Measurements from ENCODE around the gene LIFR.

Gene LIFR

GRCh38 chr5:38463634-38464521 is 92.6 kb downstream of the LIFR start:
- DNase-seq (ENCODE audit: low read depth), result no peak

DNA sequence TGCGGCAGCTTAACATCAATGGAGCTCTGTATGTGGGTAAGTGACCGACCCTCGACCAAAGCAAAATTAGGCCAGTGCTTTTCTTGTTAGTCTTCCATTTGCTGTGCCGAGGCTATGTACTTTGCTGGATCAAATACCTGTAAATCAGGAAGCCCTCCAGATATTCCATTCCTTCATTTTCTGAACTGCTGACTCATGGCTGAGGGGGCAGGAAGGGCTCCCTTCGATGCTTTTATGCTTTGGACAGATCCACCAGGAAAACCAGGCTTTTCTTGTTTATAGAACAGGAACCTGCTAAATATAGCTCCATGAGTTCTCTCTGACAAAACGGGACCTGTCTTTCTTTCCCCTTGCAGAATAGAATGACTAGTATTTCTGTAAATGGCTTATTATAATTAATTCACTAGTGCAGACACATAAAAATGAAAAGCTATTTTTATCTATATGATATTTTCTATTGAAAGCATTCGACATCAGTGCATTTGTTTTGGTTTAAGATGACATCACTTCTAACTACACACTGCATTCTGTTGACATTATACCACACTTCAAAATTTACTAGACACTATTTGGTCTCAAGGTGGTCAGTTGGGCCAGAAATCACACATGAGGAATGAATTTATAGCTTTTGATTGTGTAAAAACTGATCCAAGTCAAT is 93.3 kb downstream of the LIFR start:
- DNase-seq (ENCODE audit: low read depth), result no peak

DNA sequence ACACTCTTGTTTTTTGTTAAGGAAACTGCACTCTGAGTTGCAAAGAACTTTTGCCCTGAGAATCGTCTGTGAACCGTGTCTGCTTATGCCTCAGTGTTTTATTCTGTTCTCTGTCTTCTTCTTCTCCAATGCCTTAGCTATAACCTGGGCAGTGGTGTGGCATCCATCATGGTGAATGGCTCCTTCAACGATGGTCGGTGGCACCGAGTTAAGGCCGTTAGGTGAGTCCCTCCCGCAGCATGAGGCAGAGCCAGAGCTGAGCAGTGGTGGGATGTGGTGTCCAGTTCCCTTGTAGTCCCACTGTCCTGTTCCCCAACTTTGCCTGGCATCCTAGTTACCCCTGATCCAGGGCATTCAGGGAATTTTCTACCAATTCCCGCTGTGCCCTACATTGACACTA is 98.3 kb downstream of the LIFR start:
- DNase-seq (ENCODE audit: low read depth), result no peak

GRCh38 chr5:38456657-38457399 is 99.6 kb downstream of the LIFR start:
- DNase-seq (ENCODE audit: low read depth), result no peak

- DNase-seq (ENCODE audit: low read depth), result no peak
Observed at GRCh38 chr5:38455796-38456330, 100.6 kb downstream of the LIFR start.

GRCh38 chr5:38453921-38454320 is 102.5 kb downstream of the LIFR start:
- no peak for DNase-seq (ENCODE audit: low read depth)

DNA sequence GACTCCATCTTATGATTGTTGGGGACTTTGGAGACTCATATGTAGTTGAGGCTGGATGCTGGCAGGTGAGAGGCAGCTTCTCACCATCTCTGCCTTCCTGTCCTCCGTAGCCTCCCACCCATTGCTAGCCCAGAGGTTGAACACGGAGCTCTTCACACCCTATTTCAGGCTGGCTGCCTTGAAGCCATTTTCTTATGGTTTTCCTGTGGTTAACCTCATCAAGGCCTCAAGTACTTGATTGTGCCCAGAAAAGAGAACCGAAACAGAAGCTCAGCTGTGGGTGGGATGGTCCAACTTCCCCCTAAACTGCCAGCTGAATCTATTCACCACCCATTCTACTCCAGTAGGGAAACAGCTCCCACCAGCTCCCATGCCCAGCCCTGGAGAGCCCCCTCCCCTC is 102.9 kb downstream of the LIFR start:
- no peak for DNase-seq (ENCODE audit: low read depth)

DNA sequence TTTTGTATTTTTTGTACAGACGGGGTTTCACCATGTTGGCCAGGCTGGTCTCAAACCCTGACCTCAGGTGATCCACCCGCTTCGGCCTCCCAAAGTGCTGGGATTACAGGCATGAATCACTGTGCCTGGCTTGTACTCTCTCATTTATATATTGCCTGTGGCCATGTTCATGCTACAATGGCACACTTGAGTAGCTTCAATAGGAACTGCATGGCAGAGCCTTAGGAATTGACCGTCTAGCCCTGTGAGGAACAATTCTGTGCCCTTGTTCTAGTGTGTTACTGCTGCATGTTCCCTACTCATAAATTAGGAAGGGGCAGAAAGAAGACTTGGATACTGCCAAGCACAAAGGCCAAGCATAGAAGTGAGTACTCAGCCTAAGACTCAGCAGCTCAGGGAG is 104.2 kb downstream of the LIFR start:
- no peak for DNase-seq (ENCODE audit: low read depth)

GRCh38 chr5:38451074-38451725 is 105.2 kb downstream of the LIFR start:
- DNase-seq (ENCODE audit: low read depth), result no peak

DNA sequence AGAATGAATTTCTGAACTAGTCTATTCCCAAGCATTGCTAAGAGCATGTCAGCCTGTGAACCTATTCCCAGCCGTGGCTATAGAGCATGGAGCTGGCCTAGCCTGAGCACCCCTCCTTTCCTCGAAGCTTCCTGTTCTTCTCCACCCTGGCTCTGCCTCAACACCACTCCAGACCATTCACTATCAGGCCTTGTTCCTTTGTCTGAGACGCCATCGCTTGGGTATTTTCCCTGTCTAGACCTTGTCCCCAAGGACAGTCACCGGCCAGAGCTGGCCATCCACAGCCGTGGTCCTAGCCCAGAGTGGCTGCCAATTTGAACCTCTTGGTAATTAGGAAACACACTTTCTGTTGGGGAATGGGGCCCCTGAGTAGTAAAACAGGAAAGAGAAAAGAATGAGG is 105.8 kb downstream of the LIFR start:
- DNase-seq (ENCODE audit: low read depth), result no peak

DNA sequence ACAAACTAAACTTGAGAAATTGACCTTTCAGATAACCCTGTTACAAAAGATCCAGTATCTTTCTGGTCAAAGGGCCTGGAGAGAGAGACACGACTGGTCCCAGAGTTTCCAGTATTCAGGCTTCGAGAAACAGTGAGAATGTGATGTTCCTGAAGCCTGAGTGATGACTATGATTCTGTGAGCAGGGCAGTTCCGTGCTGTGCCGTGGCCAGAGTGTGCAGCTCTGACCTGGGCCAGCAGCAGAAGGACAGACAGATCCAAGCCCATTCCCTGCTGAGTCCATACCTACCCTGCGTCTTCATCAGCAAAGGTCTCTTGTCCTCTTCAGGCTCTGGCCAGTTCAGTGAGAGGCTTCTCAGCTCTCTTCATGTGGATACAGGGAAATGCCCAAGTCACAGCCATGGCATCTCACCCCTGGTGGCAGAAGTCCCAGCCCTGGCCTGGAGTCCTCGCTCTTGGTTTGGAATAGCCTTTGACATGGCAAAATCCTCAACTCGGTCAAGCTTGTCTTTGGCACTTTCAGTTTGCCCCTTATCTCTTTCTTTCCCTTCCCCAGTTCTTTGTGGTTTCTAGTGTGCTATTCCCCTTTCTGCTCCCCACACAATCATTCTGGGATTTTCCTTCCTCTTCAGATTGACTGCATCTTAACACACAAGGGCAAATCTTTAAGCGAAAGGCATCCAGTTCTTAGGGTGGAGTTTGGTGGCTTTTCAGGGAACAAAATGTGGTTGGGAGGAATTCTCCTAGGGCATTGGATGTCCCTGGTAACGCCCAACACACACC is 107.7 kb downstream of the LIFR start:
- no peak for DNase-seq (ENCODE audit: low read depth)

DNA sequence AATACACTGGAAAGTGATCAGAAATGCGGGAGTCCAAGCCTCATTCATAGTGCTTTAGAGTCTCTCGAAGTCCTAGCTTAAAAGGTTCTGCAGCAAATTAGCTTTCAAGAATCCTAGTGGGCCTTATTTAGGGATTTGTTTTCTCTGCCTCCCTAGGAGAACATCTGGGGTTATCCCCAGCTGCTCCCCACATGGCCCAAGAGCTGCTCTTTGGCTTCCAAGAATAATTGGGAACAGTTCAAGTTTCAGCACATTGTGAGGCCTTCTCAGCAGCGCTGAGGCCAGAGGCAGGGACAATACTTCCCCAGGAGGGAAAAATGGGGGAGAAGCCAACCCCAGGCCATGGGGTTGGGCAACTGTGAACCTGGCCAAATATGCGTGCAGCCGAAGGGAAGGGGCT is 108.7 kb downstream of the LIFR start:
- DNase-seq (ENCODE audit: low read depth), result no peak

- no peak for DNase-seq (ENCODE audit: low read depth)
Observed at GRCh38 chr5:38447056-38447455, 109.4 kb downstream of the LIFR start.

GRCh38 chr5:38446029-38446522 is 110.4 kb downstream of the LIFR start:
- DNase-seq (ENCODE audit: low read depth), result no peak

GRCh38 chr5:38445374-38446028 is 110.9 kb downstream of the LIFR start:
- no peak for DNase-seq (ENCODE audit: low read depth)

DNA sequence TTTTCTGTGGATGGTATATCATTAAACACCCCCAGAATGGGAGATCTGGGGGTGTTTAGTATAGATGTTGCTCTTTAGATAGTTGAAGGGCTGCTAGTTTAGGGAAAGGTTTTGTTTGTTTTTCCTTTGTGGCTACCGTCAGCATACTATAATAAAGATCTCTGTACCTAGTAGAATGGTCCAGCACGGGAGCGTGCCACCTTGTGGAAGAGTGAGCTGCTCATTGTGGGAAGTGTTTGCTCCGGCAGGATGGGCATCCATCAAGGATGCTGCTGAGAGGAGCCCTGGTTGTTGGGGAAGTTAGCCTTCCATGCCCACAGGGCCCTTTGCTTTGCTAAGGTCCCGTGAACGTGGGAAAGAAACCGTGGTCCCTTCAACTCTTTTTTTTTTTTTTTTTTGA is 113.1 kb downstream of the LIFR start:
- no peak for DNase-seq (ENCODE audit: low read depth)

DNA sequence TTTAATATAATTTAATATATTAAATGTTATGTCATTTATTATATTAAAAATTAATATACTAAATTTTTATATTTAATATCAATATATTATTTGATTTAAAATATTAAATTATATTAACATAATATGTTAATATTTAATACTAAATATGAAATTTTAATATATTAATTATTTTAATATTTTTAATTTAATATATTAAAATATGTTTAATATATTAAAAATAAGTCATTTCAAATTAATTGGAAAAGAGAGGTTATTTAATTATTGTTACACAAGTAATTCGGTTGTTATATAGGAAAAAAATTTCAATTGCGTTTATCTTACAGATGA is 114.2 kb downstream of the LIFR start:
- no peak for DNase-seq (ENCODE audit: low read depth)

DNA sequence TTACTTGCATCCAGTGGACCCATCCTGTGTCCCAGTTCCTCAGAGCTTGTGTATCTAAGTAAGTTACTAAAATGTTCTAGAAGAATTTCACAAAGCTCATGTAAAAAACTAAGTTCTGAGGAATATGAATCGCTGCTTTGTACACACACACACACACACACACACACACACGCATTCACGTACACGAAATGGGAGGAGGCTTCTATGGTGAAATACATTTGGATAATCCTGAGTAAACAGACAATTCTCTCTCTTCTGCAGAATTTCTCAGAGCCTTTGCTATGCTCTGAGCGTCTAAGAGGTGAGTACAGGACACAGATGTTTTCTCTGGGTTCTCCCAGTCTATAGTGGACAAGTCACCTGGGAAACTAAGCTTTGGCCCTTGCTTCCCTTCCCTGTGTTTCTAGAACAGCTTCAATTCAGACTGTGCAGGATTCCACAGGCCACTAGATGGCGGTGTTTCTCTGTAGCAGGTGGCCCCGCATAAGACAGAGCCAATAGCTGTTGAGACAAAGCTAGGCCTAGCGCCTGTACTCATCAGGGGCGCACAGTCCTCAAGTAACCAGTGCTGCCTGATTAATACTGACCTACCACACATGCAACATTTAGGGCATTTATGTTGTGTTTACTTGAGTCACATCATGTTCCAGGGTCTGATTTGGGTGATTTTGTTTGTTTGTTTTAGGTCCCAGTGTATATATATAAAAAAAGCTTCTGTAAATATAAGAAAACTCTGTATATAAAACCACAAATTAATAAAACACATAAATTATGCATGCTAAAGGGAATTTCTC is 114.8 kb downstream of the LIFR start:
- DNase-seq (ENCODE audit: low read depth), result peak; percentile 64

- no peak for DNase-seq (ENCODE audit: low read depth)
Observed at GRCh38 chr5:38438757-38439156, 117.7 kb downstream of the LIFR start.

Data from stimulated activated CD8-positive, alpha-beta memory T cell treated with anti-CD3 and anti-CD28 coated beads, Interleukin-15, amount 100 ng/mL, for 1 hour (primary cell).